Kidney tubule cell (primary cell): ENCODE results near the gene MAP4.
A peak's percentile ranks its signal among the peaks of the same experiment; 100 is the strongest.

ENCODE experiments used
- DNase-seq: peaks from one replicate; pipeline ENCODE4 v3.0.0-alpha.2; 2018; ENCODE audit warnings: low spot score

MAP4 gene

GRCh38 chr3:47863391-47864128, 152.7 kb downstream of the MAP4 start:
- DNase-seq = no peak

GRCh38 chr3:47859956-47860605, 156.1 kb downstream of the MAP4 start:
- DNase-seq = no peak

- DNase-seq = no peak
Measured at GRCh38 chr3:47857151-47857550, 159.1 kb downstream of the MAP4 start.

- no peak for DNase-seq
Measured at GRCh38 chr3:47856669-47857068, 159.5 kb downstream of the MAP4 start.

GRCh38 chr3:47855461-47856383, 160.5 kb downstream of the MAP4 start:
- no peak for DNase-seq

GRCh38 chr3:47854720-47855455, 161.3 kb downstream of the MAP4 start:
- no peak for DNase-seq

- no peak for DNase-seq
Measured at GRCh38 chr3:47854267-47854666, 161.9 kb downstream of the MAP4 start.

GRCh38 chr3:47852604-47853602, 163.3 kb downstream of the MAP4 start:
- DNase-seq = no peak

- DNase-seq = no peak
Measured at GRCh38 chr3:47851888-47852603, 164.2 kb downstream of the MAP4 start.

GRCh38 chr3:47850564-47851410, 165.4 kb downstream of the MAP4 start:
- no peak for DNase-seq

GRCh38 chr3:47849699-47850563, 166.3 kb downstream of the MAP4 start:
- DNase-seq = peak; percentile 35

- DNase-seq = no peak
Measured at GRCh38 chr3:47849186-47849698, 167.0 kb downstream of the MAP4 start.

GRCh38 chr3:47848599-47849117, 167.6 kb downstream of the MAP4 start:
- DNase-seq = no peak

- DNase-seq = no peak
Measured at GRCh38 chr3:47847801-47848518, 168.3 kb downstream of the MAP4 start.

GRCh38 chr3:47847260-47847659, 169.0 kb downstream of the MAP4 start:
- no peak for DNase-seq

GRCh38 chr3:47846880-47847248, 169.4 kb downstream of the MAP4 start:
- no peak for DNase-seq
